Activated naive CD8-positive, alpha-beta T cell treated with anti-CD3 and anti-CD28 coated beads, Interleukin-2, amount 50 U/mL, for 24 hours (primary cell): ENCODE results near the gene CPNE5.

Experiments used
- ATAC-seq: fragments of 150-1000 bp; cut with Tn5 transposase; one replicate; pipeline ENCODE4 v1.10.0; 2021
- DNase-seq: peaks from one replicate; pipeline ENCODE4 v3.0.0; 2021
- H3K27ac Mint-ChIP-seq: one replicate; pipeline ENCODE4 v1.8.0; 2021; ENCODE audit warnings: mild to moderate bottlenecking, mixed read lengths
- H3K27me3 Mint-ChIP-seq: one replicate; pipeline ENCODE4 v1.8.0; 2021; ENCODE audit warnings: mixed read lengths
- H3K36me3 Mint-ChIP-seq: one replicate; pipeline ENCODE4 v1.8.0; 2021; ENCODE audit warnings: low read depth, mixed read lengths
- H3K4me1 Mint-ChIP-seq: one replicate; pipeline ENCODE4 v1.8.0; 2021; ENCODE audit warnings: mixed read lengths
- H3K4me3 Mint-ChIP-seq: one replicate; pipeline ENCODE4 v1.8.0; 2021; ENCODE audit warnings: mild to moderate bottlenecking, moderate library complexity, mixed read lengths
- H3K9me3 Mint-ChIP-seq: one replicate; pipeline ENCODE4 v1.8.0; 2021; ENCODE audit warnings: mixed read lengths

CPNE5 gene

DNA sequence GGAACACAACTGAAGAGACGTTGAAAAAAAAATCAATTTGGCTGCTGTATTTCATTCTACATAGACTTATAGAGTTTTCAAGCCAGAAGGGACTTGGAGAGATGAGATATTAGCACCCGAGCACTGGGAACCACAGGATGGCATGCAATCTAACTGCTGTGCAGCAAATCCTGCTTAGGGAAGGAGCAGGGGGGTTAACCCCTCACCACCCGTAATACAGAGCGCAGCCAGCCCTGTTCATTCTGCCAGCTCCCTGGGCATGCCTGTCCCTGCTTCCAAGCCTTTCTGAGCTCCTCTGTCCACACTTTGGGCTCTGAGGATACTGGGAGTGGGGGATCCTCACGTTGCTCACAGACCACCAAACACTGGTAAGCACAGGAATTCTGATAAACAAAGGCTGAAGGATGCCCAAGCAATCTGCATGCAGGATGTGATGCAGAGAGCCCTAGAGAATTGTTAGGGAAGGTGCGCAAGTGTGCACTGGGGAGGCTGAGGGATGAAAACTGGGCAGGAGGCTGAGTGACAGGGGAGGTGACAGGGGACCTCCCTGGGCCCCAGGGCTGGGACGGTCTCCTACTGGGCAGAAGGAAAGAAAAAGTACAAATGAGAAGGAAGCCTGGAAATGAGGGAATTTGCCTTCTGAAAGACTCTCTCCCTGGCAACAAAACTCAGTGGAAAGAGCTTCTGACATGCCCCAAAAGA lies 34.0 kb downstream of the CPNE5 start:
- DNase-seq (no peak), ATAC-seq (no peak)
- H3K4me3 Mint-ChIP-seq: no peak overlapping the region
- no peaks in the 10 kb centered on the region for H3K36me3 Mint-ChIP-seq
- no peaks in the 10 kb centered on the region for H3K4me1 Mint-ChIP-seq
- H3K27ac Mint-ChIP-seq: no peak overlapping the region
- peaks cover 4% of the 10 kb centered on the region for H3K27me3 Mint-ChIP-seq
- no peaks in the 10 kb centered on the region for H3K9me3 Mint-ChIP-seq

DNA sequence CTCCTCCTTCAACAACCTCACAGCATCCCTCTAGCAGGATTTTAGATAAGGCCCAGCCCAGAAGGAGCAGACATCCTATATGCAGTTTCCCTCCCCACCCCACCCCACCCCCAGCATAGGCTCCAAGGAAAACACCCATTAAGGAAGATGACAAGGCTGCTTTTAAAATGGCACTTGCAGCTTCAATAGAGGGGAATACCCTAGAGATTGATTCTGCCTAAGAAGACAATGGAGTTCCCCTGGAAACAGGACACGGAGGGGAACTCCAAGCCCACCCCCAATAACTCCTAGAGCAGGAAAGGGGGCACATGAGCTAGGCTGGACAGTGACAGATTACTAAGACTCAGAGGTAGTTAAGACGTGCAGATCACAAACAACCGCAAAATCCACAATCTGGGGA lies 34.7 kb downstream of the CPNE5 start:
- ATAC-seq (no peak), DNase-seq (no peak)
- Mint-ChIP-seq H3K9me3 (no peaks in the 10 kb centered on the region), H3K27ac (no peak overlapping the region), H3K27me3 (peaks cover 4% of the 10 kb centered on the region), H3K4me3 (no peak overlapping the region), H3K36me3 (no peaks in the 10 kb centered on the region), H3K4me1 (no peaks in the 10 kb centered on the region)

DNA sequence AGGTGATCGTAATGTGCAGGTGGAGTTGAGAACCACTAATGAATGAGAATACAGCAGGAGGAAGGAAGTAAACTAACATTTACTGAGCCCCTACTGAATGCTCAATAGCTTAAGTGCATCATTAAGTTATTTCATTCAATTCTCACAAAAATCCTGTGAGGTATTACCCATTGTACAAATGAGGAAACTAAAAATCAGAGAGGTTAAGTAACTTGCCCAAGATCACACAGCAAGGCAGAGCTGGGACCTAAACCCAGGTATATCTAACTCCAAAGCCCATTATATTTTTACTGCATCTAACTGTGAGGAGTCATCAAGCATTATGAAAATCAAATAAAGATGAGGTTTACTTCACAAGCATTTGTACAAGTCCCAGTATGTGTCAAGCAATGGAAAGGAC lies 35.3 kb downstream of the CPNE5 start:
- no peaks in the 10 kb centered on the region for H3K36me3 Mint-ChIP-seq
- H3K27ac Mint-ChIP-seq: no peak overlapping the region
- DNase-seq (no peak), ATAC-seq (no peak)
- no peaks in the 10 kb centered on the region for H3K4me1 Mint-ChIP-seq
- H3K4me3 Mint-ChIP-seq: no peak overlapping the region
- peaks cover 4% of the 10 kb centered on the region for H3K27me3 Mint-ChIP-seq
- no peaks in the 10 kb centered on the region for H3K9me3 Mint-ChIP-seq

DNA sequence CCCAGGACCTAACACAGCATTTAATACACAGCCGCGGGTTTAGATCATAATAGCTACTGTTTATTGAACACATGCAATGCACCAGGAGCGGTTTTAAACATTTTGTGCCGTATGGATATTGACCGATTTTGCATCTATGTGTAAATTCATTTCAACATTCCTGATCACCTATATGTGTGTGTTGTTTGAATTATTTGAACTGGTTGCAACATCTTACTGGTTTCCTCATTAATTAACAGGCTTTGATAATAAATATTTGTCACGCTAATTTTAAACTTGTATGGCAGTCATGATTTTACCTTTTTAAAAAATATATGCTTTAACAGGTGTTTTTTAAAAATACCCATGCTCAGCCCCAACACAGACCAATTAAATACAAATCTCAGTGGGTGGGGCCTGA lies 35.8 kb downstream of the CPNE5 start:
- Mint-ChIP-seq H3K27me3 (peaks cover 4% of the 10 kb centered on the region), H3K9me3 (no peaks in the 10 kb centered on the region), H3K36me3 (no peaks in the 10 kb centered on the region), H3K4me3 (no peak overlapping the region), H3K4me1 (no peaks in the 10 kb centered on the region), H3K27ac (no peak overlapping the region)
- DNase-seq (no peak), ATAC-seq (no peak)

DNA sequence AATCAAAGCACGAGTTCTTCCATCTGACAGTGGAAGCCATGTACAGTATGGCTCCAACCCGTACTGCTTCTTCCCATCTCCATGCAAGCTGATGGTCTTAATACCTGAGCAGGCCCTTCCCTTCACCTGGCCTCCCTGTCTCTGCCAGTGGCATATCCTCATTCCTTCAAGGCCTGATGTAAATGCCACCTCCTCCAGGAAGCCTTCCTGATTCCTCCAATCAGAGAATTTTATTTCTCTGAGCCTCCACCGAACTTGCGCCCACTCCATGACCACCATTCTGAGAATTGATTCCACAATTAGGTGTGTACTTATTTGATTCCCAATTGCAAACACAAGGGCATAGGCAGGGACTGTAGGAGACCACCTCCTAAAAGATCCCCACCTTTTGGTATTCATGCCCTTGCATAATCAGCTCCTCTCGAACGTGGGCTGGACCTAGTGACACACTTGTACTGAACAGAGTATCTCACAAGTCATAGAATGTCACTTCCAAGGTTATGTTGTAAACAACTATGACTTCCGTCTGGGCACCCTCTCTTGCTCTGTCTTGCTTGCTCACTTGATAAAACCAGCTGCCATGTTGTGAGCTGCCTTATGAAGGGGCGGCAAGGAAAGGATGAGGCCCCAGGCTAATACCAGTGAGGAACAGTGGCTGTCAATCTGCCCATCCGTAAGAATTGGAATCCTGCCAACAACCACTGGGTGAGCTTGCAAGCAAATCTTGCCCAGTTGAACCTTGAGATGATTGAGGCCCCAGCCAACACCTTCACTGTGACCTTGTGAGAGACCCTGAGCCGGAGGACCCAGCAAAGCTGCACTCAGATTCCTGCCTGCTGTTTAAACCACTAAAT lies 38.8 kb downstream of the CPNE5 start:
- Mint-ChIP-seq H3K4me3 (no peak overlapping the region), H3K36me3 (no peaks in the 10 kb centered on the region), H3K4me1 (no peaks in the 10 kb centered on the region), H3K9me3 (no peaks in the 10 kb centered on the region), H3K27me3 (peaks cover 4% of the 10 kb centered on the region), H3K27ac (no peak overlapping the region)
- ATAC-seq: no peak
- no peak for DNase-seq

DNA sequence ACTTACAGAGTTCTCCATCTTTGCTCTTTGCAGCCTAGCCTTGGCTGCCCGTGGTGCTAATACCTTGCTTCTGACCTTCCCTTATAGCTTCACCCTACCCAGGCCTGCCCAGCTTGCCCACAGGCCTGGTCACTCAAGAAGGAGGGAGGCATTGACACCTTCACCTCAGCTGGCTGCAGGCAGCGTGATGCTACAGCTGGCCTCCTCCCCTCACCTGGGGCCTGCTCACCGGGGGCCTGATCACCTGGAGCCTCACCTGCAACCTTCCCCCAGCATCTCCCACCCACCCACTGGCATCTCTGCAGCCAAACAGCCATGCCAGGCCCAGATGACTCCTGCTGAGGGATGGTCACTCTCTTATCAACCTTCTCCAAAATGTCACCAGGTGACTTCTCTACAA lies 40.4 kb downstream of the CPNE5 start:
- DNase-seq: no peak
- Mint-ChIP-seq H3K4me1 (no peaks in the 10 kb centered on the region), H3K27me3 (no peaks in the 10 kb centered on the region), H3K36me3 (no peaks in the 10 kb centered on the region), H3K4me3 (no peak overlapping the region), H3K27ac (no peak overlapping the region), H3K9me3 (no peaks in the 10 kb centered on the region)
- no peak for ATAC-seq

DNA sequence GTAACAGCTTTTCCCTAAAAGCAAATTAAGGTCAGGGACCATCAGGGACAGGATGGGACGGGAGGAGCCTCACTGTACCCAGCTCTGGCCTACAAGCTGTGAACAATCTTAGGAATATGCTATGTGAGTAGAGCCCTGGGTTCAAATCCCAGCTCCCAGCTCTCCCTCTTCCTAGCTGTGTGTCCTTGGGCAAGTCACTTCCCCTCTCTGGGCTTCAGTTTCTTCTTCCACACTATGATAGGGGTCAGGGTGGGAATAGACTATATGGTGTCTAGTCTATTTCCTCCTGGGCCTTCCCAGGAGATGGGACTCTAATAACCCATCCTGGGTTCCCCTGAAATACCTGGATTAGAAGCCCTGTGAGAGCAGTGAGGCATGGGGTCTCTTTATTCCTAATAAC lies 41.6 kb downstream of the CPNE5 start:
- no peaks in the 10 kb centered on the region for H3K4me1 Mint-ChIP-seq
- DNase-seq (no peak), ATAC-seq (no peak)
- peaks cover 8% of the 10 kb centered on the region for H3K27me3 Mint-ChIP-seq
- no peaks in the 10 kb centered on the region for H3K9me3 Mint-ChIP-seq
- H3K27ac Mint-ChIP-seq: no peak overlapping the region
- H3K4me3 Mint-ChIP-seq: no peak overlapping the region
- no peaks in the 10 kb centered on the region for H3K36me3 Mint-ChIP-seq

DNA sequence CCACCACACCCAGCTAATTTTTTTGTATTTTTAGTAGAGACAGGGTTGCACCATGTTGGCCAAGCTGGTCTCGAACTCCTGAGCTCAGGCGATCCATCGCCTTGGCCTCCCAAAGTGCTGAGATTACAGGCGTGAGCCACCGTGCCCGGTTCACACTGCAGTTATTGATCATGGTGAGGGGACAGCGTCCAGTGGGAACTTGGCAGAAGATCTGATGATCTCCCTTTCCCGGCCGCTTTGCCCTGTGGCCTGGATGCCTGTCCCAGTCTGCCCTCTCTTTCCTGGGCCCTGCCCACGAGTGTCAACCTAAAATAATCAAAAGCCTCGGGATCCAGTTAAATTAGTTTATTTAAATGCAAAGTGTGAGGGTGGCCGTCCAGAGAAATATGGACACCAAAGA lies 42.2 kb downstream of the CPNE5 start:
- H3K36me3 Mint-ChIP-seq: no peaks in the 10 kb centered on the region
- H3K4me1 Mint-ChIP-seq: no peaks in the 10 kb centered on the region
- no peak overlapping the region for H3K27ac Mint-ChIP-seq
- peaks cover 8% of the 10 kb centered on the region for H3K27me3 Mint-ChIP-seq
- no peaks in the 10 kb centered on the region for H3K9me3 Mint-ChIP-seq
- H3K4me3 Mint-ChIP-seq: no peak overlapping the region
- ATAC-seq: no peak
- DNase-seq: no peak

DNA sequence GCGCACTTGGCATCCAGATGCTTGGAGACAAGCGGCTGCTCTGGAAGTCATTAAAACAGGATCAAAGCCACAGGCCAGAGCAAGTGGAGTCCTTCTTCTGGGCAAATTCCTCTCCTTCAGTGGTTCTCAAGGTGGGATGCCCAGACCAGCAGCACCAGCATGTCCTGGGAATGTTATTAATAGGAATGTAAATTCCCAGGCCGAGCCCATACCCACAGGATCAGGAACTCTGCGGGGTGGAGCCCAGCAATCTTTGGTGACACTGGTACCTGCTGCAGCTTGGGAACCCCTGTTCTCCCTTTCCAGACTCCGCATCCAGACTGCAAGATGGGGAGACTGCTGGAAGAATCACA lies 44.6 kb downstream of the CPNE5 start:
- no peak for ATAC-seq
- Mint-ChIP-seq H3K27me3 (peaks cover 11% of the 10 kb centered on the region), H3K27ac (no peak overlapping the region), H3K36me3 (no peaks in the 10 kb centered on the region), H3K4me3 (no peak overlapping the region), H3K9me3 (no peaks in the 10 kb centered on the region), H3K4me1 (no peaks in the 10 kb centered on the region)
- DNase-seq: no peak

DNA sequence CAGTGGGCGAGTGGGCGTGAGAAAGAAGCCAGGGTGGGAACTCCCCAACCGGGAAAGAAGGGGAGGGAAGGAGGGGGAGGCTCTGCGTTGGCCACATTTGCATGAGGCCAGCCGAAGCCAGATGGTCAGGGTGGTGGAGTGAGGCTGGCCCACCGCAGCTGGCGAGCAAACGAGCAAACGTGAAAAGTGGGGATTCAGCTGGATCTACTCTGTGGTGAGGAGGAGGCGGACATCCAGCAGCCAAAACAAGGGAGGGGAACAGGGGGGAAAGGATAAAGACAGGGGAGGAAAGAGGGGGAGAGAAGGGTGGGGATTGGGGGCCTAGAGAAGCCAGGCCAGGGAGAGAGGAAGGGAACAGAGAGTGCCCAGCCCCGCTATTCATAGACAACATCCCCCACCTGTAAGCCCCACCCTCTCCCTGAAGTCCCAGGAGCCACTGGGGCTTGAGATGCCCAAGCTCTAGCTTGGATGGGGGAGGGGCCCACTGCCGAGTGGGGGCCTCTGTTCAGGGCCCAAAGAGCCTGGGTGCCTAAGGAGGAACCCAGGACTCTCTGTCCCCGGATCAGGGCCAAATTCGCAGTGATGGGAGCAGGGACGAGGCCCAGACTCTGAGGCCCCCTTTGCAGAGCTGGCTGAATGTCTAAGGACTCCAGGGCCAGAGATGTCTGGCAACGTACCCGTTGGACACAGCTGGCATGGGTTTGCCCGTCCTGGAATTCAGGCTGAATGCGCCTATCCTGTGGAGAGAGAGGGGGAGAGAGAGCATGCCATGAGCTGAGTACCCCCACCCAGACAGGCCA lies 45.1 kb downstream of the CPNE5 start:
- Mint-ChIP-seq H3K4me3 (no peak overlapping the region), H3K27ac (no peak overlapping the region), H3K27me3 (peaks cover 11% of the 10 kb centered on the region), H3K36me3 (no peaks in the 10 kb centered on the region), H3K4me1 (no peaks in the 10 kb centered on the region), H3K9me3 (no peaks in the 10 kb centered on the region)
- DNase-seq (no peak), ATAC-seq (no peak)

DNA sequence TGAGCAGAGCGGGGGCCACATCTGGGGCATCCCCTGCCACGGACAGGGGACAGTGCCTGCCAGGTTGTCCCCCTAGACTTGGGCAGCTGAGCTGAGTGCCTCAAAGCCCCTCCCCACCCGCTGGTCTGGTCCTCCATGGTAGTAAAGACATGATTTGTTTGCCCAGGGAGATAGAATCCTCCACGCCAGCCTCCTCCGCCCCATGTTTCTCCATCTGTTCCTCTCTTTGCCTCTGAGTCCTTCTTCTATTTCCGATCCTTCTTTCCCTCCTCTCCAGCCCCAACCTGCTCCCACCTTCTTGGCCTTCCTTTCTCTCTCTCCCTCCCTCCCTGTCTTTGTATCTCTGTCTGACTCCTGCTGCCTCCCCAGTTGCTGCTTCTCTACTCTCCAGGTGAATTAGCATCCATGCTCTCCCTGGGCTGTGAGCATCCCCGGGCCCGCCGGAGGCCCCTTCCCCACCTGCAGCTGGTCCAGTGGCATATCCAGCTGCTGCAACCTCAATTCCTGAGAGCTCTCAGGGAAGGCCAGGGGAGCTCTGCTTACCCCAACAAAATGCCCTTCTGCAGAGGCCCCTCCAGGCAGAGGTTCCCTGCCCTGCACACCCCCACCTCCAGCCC lies 45.8 kb downstream of the CPNE5 start:
- no peak for DNase-seq
- no peak overlapping the region for H3K4me3 Mint-ChIP-seq
- H3K4me1 Mint-ChIP-seq: peaks cover 4% of the 10 kb centered on the region
- H3K9me3 Mint-ChIP-seq: no peaks in the 10 kb centered on the region
- no peaks in the 10 kb centered on the region for H3K36me3 Mint-ChIP-seq
- peaks cover 11% of the 10 kb centered on the region for H3K27me3 Mint-ChIP-seq
- no peak for ATAC-seq
- H3K27ac Mint-ChIP-seq: no peak overlapping the region

DNA sequence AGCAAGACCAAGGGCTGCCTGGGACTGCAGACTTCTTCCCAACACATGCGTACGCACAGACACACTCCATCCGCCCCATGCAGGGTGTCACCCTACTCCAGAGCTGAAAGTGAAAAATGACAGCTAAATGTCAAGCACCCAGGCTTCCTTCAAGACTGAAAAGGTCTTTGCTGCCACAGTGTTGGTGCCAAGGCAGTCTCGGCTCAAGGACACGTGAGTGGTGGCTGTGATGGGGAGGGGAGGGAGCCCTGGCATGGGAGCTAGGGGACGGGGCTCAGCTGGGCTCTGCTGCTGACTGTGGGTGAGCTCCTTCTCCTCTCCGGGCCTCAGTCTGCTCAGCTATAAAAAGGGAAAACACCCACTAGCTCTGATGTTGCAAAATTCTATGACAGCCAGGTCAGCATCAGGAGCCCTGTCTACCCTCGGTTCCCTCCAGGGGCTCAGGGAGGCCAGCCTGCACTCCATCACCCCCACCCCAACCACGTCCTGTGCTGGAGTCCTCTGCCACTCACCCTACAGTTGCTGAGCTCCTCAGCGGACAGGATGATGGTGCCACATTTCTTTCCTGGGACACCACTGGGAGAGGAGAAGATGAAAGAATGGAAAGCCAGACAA lies 47.6 kb downstream of the CPNE5 start:
- DNase-seq (no peak), ATAC-seq (no peak)
- peaks cover 4% of the 10 kb centered on the region for H3K4me1 Mint-ChIP-seq
- no peak overlapping the region for H3K27ac Mint-ChIP-seq
- peaks cover 11% of the 10 kb centered on the region for H3K27me3 Mint-ChIP-seq
- no peak overlapping the region for H3K4me3 Mint-ChIP-seq
- no peaks in the 10 kb centered on the region for H3K36me3 Mint-ChIP-seq
- H3K9me3 Mint-ChIP-seq: no peaks in the 10 kb centered on the region

DNA sequence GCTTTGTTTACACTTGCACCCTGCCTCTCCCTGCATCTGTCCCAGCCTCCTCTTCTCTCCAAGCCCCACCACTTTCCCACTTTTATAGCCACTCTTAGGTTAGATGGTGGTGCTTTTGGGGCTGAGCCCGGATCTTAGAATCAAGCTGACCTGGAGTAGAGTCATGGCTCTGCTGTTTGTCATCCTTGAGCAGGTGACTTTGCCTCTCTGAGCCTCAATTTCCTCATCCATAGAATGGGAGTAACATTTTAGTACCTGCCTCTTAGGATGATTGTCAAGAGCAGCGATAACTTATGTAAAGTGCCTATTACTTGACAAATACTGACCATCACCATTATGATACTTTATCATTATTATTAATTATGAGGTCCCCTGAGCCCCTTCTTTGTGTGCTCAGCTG lies 48.2 kb downstream of the CPNE5 start:
- no peak overlapping the region for H3K27ac Mint-ChIP-seq
- H3K27me3 Mint-ChIP-seq: peaks cover 11% of the 10 kb centered on the region
- H3K9me3 Mint-ChIP-seq: no peaks in the 10 kb centered on the region
- no peak overlapping the region for H3K4me3 Mint-ChIP-seq
- no peak for DNase-seq
- no peaks in the 10 kb centered on the region for H3K36me3 Mint-ChIP-seq
- H3K4me1 Mint-ChIP-seq: peaks cover 4% of the 10 kb centered on the region
- ATAC-seq: no peak

DNA sequence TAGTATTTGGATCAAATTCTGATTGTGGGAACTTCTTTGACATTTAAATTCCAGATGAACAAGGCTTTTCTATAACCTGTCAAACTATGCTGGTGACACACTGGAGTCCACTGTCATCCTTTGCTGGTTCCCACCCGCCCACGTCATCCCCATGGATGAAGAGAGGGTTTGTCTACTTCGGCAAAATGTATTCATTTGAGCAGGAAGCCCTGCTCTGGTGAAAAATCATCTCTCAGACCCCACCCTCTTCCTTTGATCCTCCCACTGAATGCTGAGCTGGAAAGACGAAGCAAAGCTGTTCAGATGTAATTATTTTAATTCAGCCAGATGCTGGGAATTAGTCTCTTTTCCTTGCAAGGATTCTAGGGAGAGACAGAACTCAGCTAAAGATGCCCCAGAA lies 50.5 kb downstream of the CPNE5 start:
- Mint-ChIP-seq H3K27ac (no peak overlapping the region), H3K9me3 (no peaks in the 10 kb centered on the region), H3K36me3 (no peaks in the 10 kb centered on the region), H3K4me1 (peaks cover 4% of the 10 kb centered on the region), H3K4me3 (no peak overlapping the region), H3K27me3 (peaks cover 11% of the 10 kb centered on the region)
- DNase-seq (peak; percentile 19), ATAC-seq (no peak)
